Naive thymus-derived CD4-positive, alpha-beta T cell (primary cell): ENCODE measurements around the gene MYL7. TPM values are rescaled to one million over a fixed set of nuclear protein-coding genes. Genes with fewer than 3 reads are reported as not detected.
"Not testable (repeated sequence)": the region's sequence is repeated elsewhere in the genome, so short reads cannot be mapped to it uniquely, and the experiment has no call there.

Experiments used
- ATAC-seq: fragments of 150-1000 bp; cut with Tn5 transposase; 2 replicates; pipeline ENCODE4 v1.10.0; 2021; ENCODE audit warnings: mild to moderate bottlenecking, moderate library complexity
- CTCF ChIA-PET: fragments of 350-600 bp; sonication (Branson Sonifier 250); formaldehyde crosslinking; loops from one replicate; lab custom pipeline; 2021; ENCODE audit warnings: antibody characterized with exemption; lab: Charles Lee
- POLR2A ChIA-PET: fragments of 350-600 bp; sonication (Branson Sonifier 250); formaldehyde crosslinking; loops from one replicate; lab custom pipeline; 2021; ENCODE audit warnings: antibody characterized with exemption, inconsistent platforms; lab: Charles Lee
- DNase-seq, 9 donors: peaks; one replicate each; pipeline versions ENCODE4 v3.0.0 to v3.0.0-alpha.2; 2020 to 2022; ENCODE audit warnings: mixed read lengths in 1 of 9
- H3K27ac ChIP-seq: one replicate; pipeline ENCODE4 v1.7.0; 2013; ENCODE audit warnings: mild to moderate bottlenecking, low read depth, low read length, moderate library complexity
- H3K27me3 ChIP-seq, 2 donors: one replicate each; pipeline ENCODE4 v1.7.0; 2013; ENCODE audit warnings: low read length in 2 of 2, mild to moderate bottlenecking in 2 of 2, moderate library complexity in 2 of 2; ENCODE audit not compliant: control insufficient read depth in 2 of 2, insufficient read depth in 2 of 2
- H3K36me3 ChIP-seq, 3 experiments: 1 replicate in 2 of 3; 2 replicates in 1 of 3; pipeline ENCODE4 v1.7.0; 2013; ENCODE audit warnings: low read length in 3 of 3, mild to moderate bottlenecking in 3 of 3, moderate library complexity in 1 of 3; ENCODE audit not compliant: insufficient read depth in 3 of 3, control insufficient read depth in 2 of 3
- H3K4me1 ChIP-seq, 2 donors: one replicate each; pipeline ENCODE4 v1.7.0; 2013; ENCODE audit warnings: low read length in 2 of 2, mild to moderate bottlenecking in 2 of 2, moderate library complexity in 1 of 2; ENCODE audit not compliant: control insufficient read depth in 2 of 2, insufficient read depth in 2 of 2
- H3K4me3 ChIP-seq: 2 replicates; pipeline ENCODE4 v1.7.0; 2013; ENCODE audit warnings: mild to moderate bottlenecking, low read length
- H3K9me3 ChIP-seq, 3 experiments: 1 replicate in 2 of 3; 2 replicates in 1 of 3; pipeline ENCODE4 v1.7.0; 2013; ENCODE audit warnings: low read length in 3 of 3; ENCODE audit not compliant: control insufficient read depth in 2 of 3
- H3K27ac Mint-ChIP-seq, 9 donors: one replicate each; pipeline ENCODE4 v1.8.0; 2020 to 2022; ENCODE audit warnings: mixed read lengths in 9 of 9, mild to moderate bottlenecking in 8 of 9, moderate library complexity in 5 of 9, inconsistent platforms in 2 of 9
- H3K27me3 Mint-ChIP-seq, 5 donors: one replicate each; pipeline ENCODE4 v1.8.0; 2021 to 2022; ENCODE audit warnings: mixed read lengths in 5 of 5, mild to moderate bottlenecking in 1 of 5
- H3K36me3 Mint-ChIP-seq, 5 donors: one replicate each; pipeline ENCODE4 v1.8.0; 2020 to 2022; ENCODE audit warnings: mixed read lengths in 5 of 5, mild to moderate bottlenecking in 3 of 5, inconsistent platforms in 1 of 5
- H3K4me1 Mint-ChIP-seq, 7 donors: one replicate each; pipeline ENCODE4 v1.8.0; 2020 to 2022; ENCODE audit warnings: mixed read lengths in 7 of 7, mild to moderate bottlenecking in 3 of 7, inconsistent platforms in 1 of 7
- H3K4me3 Mint-ChIP-seq, 10 donors: one replicate each; pipeline ENCODE4 v1.8.0; 2020 to 2022; ENCODE audit warnings: mild to moderate bottlenecking in 10 of 10, mixed read lengths in 10 of 10, moderate library complexity in 6 of 10, inconsistent platforms in 2 of 10
- H3K9me3 Mint-ChIP-seq, 11 donors: one replicate each; pipeline ENCODE4 v1.8.0; 2020 to 2022; ENCODE audit warnings: mixed read lengths in 11 of 11, mild to moderate bottlenecking in 4 of 11, inconsistent platforms in 1 of 11, moderate library complexity in 1 of 11
- intact Hi-C, 2 donors: fragments of 100-400 bp; cut with micrococcal nuclease; formaldehyde crosslinking; loops; one replicate each; pipeline ENCODE4 v1.15.1; 2023
- polyA plus RNA-seq, 2 donors: library from polyadenylated mRNA; unstranded; fragments of 300-500 nt; fragmentation: Illumina TruSeq; gene quantifications; one replicate each; pipeline ENCODE4 v1.2.3, GENCODE V29; 2021
- total RNA-seq, 6 experiments: library from RNA in 5 of 6; stranded (reverse) in 5 of 6; gene quantifications; 1 replicate in 5 of 6; 2 replicates in 1 of 6; pipeline ENCODE4 v1.2.3 and lab custom pipeline; 2021 to 2026

Gene MYL7
- total and polyA plus RNA-seq, 7 experiments from 2014 or later: not detected

DNA sequence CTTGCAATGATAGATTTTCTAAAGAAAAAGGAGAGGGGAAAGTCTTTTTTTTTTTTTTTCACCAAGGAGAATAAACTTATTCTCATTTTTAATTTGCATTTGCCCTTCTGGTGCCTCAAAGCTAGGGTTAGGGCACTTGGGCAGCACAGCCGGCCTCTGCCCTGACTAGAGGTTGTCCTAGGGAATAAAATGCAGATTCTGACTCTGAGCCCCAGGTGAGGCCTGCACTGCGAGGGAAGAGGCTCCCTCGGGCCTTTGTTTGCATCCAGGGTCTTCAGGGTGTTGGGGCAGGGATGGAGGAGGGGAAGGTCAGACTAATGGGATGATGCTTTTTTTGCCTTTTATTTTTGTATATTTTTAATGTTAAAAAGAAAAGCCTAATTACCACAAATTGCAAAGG lies 7.8 kb downstream of the MYL7 start:
- Mint-ChIP-seq H3K4me1 (peaks cover 0 to 3% (median 0%) of the 10 kb centered on the region in 7 donors), H3K36me3 (no peaks in the 10 kb centered on the region), H3K27ac (no peak overlapping the region), H3K9me3 (no peaks in the 10 kb centered on the region), H3K27me3 (peaks cover 0 to 3% (median 0%) of the 10 kb centered on the region in 5 donors), H3K4me3 (no peak overlapping the region)
- POLR2A ChIA-PET: interaction anchor here (0.6 kb wide), 1 partner anchor 423 kb away, joined by 3 read pairs; no protein-coding TSS in a partner anchor
- ATAC-seq (no peak), DNase-seq (no peak)
- Histone ChIP-seq H3K27me3 (no peaks in the 10 kb centered on the region), H3K4me3 (no peak overlapping the region), H3K4me1 (no peaks in the 10 kb centered on the region), H3K36me3 (no peaks in the 10 kb centered on the region), H3K9me3 (no peaks in the 10 kb centered on the region), H3K27ac (no peak overlapping the region)
- intact Hi-C loops: no loop called here
- CTCF ChIA-PET: no interaction called here

DNA sequence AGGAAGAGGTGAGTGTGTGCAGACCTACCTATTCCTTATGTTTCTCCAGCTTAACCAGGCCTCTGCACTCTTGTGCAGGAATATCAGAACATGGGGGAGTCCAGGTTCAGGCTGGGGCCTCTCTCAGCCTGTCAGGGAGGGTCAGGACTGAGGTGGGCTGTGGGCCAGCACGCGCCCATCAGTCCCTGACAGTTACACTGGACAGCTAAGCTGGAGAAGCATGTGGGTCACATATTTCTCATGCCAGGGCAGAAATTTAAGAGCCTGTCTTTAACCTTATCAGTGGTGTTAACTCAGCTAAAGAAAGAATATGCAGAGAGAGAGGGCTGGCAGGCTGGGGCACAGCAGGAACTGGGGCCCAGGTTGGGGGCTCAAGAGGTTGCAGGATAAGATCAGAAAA lies 9.1 kb downstream of the MYL7 start:
- H3K36me3 ChIP-seq: no peaks in the 10 kb centered on the region
- H3K4me3 Mint-ChIP-seq: no peak overlapping the region
- H3K9me3 ChIP-seq: no peaks in the 10 kb centered on the region
- H3K27ac ChIP-seq: no peak overlapping the region
- peaks cover 0 to 7% (median 0%) of the 10 kb centered on the region in 5 donors for H3K27me3 Mint-ChIP-seq
- H3K27ac Mint-ChIP-seq: no peak overlapping the region
- intact Hi-C loops: no loop called here
- DNase-seq (no peak), ATAC-seq (no peak)
- ChIA-PET POLR2A (no interaction called here), CTCF (no interaction called here)
- H3K27me3 ChIP-seq: no peaks in the 10 kb centered on the region
- no peaks in the 10 kb centered on the region for H3K9me3 Mint-ChIP-seq
- H3K36me3 Mint-ChIP-seq: no peaks in the 10 kb centered on the region
- H3K4me3 ChIP-seq: no peak overlapping the region
- no peaks in the 10 kb centered on the region for H3K4me1 ChIP-seq
- H3K4me1 Mint-ChIP-seq: peaks cover 0 to 3% (median 0%) of the 10 kb centered on the region in 7 donors

GRCh38 chr7:44131173-44132029 lies 9.7 kb downstream of the MYL7 start:
- Mint-ChIP-seq H3K27ac (no peak overlapping the region), H3K27me3 (peaks cover 0 to 12% (median 0%) of the 10 kb centered on the region in 5 donors), H3K9me3 (no peaks in the 10 kb centered on the region), H3K36me3 (peaks cover 0 to 3% (median 0%) of the 10 kb centered on the region in 5 donors), H3K4me3 (no peak overlapping the region), H3K4me1 (peaks cover 0 to 3% (median 0%) of the 10 kb centered on the region in 7 donors)
- CTCF ChIA-PET: no interaction called here
- Histone ChIP-seq H3K27me3 (no peaks in the 10 kb centered on the region), H3K36me3 (no peaks in the 10 kb centered on the region), H3K27ac (no peak overlapping the region), H3K9me3 (no peaks in the 10 kb centered on the region), H3K4me3 (no peak overlapping the region), H3K4me1 (no peaks in the 10 kb centered on the region)
- ATAC-seq: no peak
- DNase-seq: no peak
- POLR2A ChIA-PET: interaction anchor here (1.1 kb wide), 1 partner anchor 33 kb away, joined by 3 read pairs; no protein-coding TSS in a partner anchor
- intact Hi-C loops: no loop called here

GRCh38 chr7:44128721-44129582 lies 12.2 kb downstream of the MYL7 start:
- Mint-ChIP-seq H3K36me3 (peaks cover 0 to 3% (median 0%) of the 10 kb centered on the region in 5 donors), H3K27ac (no peak overlapping the region), H3K4me3 (no peak overlapping the region), H3K4me1 (peaks cover 3 to 6% (median 4%) of the 10 kb centered on the region in 7 donors), H3K9me3 (no peaks in the 10 kb centered on the region), H3K27me3 (peaks cover 0 to 24% (median 0%) of the 10 kb centered on the region in 5 donors)
- no peaks in the 10 kb centered on the region for H3K27me3 ChIP-seq
- no peaks in the 10 kb centered on the region for H3K9me3 ChIP-seq
- DNase-seq: no peak
- no peak overlapping the region for H3K4me3 ChIP-seq
- POLR2A ChIA-PET: no interaction called here
- intact Hi-C loops: no loop called here
- H3K36me3 ChIP-seq: no peaks in the 10 kb centered on the region
- no peak overlapping the region for H3K27ac ChIP-seq
- CTCF ChIA-PET: no interaction called here
- ATAC-seq: no peak
- H3K4me1 ChIP-seq: no peaks in the 10 kb centered on the region

GRCh38 chr7:44127161-44127560 lies 14.0 kb downstream of the MYL7 start:
- Histone ChIP-seq H3K4me3 (no peak overlapping the region), H3K36me3 (no peaks in the 10 kb centered on the region), H3K4me1 (peaks cover 5 to 8% of the 10 kb centered on the region in 2 donors), H3K27me3 (no peaks in the 10 kb centered on the region), H3K27ac (no peak overlapping the region), H3K9me3 (no peaks in the 10 kb centered on the region)
- Mint-ChIP-seq H3K4me1 (peaks cover 11 to 18% (median 14%) of the 10 kb centered on the region in 7 donors), H3K4me3 (no peak overlapping the region), H3K9me3 (no peaks in the 10 kb centered on the region), H3K36me3 (peaks cover 0 to 6% (median 0%) of the 10 kb centered on the region in 5 donors), H3K27me3 (peaks cover 0 to 23% (median 0%) of the 10 kb centered on the region in 5 donors), H3K27ac (no peak overlapping the region)
- intact Hi-C loops: no loop called here
- DNase-seq: no peak
- ChIA-PET POLR2A (no interaction called here), CTCF (no interaction called here)
- ATAC-seq: no peak

GRCh38 chr7:44126574-44126973 lies 14.6 kb downstream of the MYL7 start:
- DNase-seq, H3K9me3 ChIP-seq, H3K36me3 Mint-ChIP-seq, CTCF ChIA-PET, H3K4me1 ChIP-seq, H3K27ac ChIP-seq, H3K36me3 ChIP-seq, POLR2A ChIA-PET, H3K27ac Mint-ChIP-seq, intact Hi-C loops, H3K4me3 ChIP-seq, ATAC-seq, H3K9me3 Mint-ChIP-seq, H3K4me3 Mint-ChIP-seq, H3K27me3 ChIP-seq: not testable (repeated sequence)
- peaks cover 14 to 20% (median 16%) of the 10 kb centered on the region in 7 donors for H3K4me1 Mint-ChIP-seq
- H3K27me3 Mint-ChIP-seq: peaks cover 0 to 23% (median 0%) of the 10 kb centered on the region in 5 donors
